Measurements from ENCODE around the gene SEPTIN5.

SEPTIN5 gene

DNA sequence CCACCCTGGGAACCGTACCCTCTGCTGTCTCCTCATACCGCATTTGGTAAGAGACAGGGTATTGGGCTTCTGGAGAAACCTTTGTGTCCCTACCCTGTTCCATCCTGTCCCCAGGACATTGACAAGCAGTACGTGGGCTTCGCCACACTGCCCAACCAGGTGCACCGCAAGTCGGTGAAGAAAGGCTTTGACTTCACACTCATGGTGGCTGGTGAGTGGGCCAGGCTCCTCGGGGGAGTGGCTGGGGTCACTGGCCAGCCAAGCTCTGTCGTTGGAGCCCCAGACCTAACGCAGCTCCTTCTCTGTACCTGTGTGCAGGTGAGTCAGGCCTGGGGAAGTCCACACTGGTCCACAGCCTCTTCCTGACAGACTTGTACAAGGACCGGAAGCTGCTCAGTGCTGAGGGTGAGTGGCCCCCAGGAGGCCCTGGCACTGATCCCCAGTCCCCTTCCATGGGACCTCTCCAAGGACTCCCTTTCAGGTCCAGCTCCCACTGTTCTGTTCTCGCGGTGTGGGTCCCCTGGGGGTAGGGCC, 5.3 kb downstream of the SEPTIN5 start:
- Mint-ChIP-seq H3K4me3 (peak overlapping the region; percentile 76), H3K27ac (no peak overlapping the region), H3K36me3 (ENCODE audit: low read depth) (peaks cover 13% of the 10 kb centered on the region), H3K4me1 (peaks cover 27% of the 10 kb centered on the region), H3K9me3 (peaks cover 11% of the 10 kb centered on the region), H3K27me3 (ENCODE audit: low read depth, poor library complexity) (peaks cover 78% of the 10 kb centered on the region)
- peak; percentile 9 for DNase-seq
- TF ChIP-seq, protein P1, sequence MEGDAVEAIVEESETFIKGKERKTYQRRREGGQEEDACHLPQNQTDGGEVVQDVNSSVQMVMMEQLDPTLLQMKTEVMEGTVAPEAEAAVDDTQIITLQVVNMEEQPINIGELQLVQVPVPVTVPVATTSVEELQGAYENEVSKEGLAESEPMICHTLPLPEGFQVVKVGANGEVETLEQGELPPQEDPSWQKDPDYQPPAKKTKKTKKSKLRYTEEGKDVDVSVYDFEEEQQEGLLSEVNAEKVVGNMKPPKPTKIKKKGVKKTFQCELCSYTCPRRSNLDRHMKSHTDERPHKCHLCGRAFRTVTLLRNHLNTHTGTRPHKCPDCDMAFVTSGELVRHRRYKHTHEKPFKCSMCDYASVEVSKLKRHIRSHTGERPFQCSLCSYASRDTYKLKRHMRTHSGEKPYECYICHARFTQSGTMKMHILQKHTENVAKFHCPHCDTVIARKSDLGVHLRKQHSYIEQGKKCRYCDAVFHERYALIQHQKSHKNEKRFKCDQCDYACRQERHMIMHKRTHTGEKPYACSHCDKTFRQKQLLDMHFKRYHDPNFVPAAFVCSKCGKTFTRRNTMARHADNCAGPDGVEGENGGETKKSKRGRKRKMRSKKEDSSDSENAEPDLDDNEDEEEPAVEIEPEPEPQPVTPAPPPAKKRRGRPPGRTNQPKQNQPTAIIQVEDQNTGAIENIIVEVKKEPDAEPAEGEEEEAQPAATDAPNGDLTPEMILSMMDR (IDR thresholded peaks at IDR 0.05): no peak

DNA sequence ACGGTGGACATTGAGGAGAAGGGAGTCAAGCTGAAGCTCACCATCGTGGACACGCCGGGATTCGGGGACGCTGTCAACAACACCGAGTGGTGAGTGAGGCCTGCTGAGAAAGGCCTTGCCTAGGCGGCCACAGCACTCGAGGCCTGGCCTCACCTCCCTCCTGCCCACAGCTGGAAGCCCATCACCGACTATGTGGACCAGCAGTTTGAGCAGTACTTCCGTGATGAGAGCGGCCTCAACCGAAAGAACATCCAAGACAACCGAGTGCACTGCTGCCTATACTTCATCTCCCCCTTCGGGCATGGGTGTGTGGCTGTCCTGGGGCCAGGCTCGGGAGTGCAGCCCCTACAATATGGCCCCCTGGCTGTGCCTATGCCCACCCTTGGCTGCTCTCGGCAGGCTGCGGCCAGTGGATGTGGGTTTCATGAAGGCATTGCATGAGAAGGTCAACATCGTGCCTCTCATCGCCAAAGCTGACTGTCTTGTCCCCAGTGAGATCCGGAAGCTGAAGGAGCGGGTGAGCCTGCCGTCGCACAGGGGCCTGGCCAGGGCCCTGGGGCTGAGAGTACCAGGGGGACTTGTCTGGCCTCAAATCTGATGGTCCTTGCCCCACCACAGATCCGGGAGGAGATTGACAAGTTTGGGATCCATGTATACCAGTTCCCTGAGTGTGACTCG, 6.0 kb downstream of the SEPTIN5 start:
- Mint-ChIP-seq H3K4me1 (peaks cover 30% of the 10 kb centered on the region), H3K4me3 (no peak overlapping the region), H3K36me3 (ENCODE audit: low read depth) (peaks cover 13% of the 10 kb centered on the region), H3K9me3 (peaks cover 17% of the 10 kb centered on the region), H3K27ac (no peak overlapping the region), H3K27me3 (ENCODE audit: low read depth, poor library complexity) (peaks cover 79% of the 10 kb centered on the region)
- TF ChIP-seq, protein P1 (IDR thresholded peaks at IDR 0.05): no peak
- peak; percentile 1 for DNase-seq

DNA sequence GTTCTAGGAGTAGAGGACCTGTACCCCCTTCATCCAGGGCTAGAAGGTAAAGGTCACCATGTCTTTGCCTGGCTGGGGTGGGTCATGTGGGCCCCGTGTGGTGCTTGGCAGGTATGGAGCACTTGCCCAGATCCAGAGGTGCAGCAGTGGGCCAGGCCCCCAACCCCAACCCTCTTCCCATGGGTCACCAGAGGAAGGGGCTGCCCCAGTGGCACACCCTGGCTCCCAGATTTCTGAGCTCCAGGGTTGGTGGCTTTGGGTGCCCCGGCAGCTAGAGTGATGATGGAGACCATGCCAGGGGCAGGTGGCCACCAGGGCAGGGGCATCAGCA, 6.7 kb downstream of the SEPTIN5 start:
- peaks cover 81% of the 10 kb centered on the region for H3K27me3 Mint-ChIP-seq (ENCODE audit: low read depth, poor library complexity)
- peaks cover 21% of the 10 kb centered on the region for H3K9me3 Mint-ChIP-seq
- no peak for DNase-seq
- peaks cover 13% of the 10 kb centered on the region for H3K36me3 Mint-ChIP-seq (ENCODE audit: low read depth)
- no peak overlapping the region for H3K4me3 Mint-ChIP-seq
- peaks cover 30% of the 10 kb centered on the region for H3K4me1 Mint-ChIP-seq
- no peak overlapping the region for H3K27ac Mint-ChIP-seq
- TF ChIP-seq, protein P1 (IDR thresholded peaks at IDR 0.05): no peak

DNA sequence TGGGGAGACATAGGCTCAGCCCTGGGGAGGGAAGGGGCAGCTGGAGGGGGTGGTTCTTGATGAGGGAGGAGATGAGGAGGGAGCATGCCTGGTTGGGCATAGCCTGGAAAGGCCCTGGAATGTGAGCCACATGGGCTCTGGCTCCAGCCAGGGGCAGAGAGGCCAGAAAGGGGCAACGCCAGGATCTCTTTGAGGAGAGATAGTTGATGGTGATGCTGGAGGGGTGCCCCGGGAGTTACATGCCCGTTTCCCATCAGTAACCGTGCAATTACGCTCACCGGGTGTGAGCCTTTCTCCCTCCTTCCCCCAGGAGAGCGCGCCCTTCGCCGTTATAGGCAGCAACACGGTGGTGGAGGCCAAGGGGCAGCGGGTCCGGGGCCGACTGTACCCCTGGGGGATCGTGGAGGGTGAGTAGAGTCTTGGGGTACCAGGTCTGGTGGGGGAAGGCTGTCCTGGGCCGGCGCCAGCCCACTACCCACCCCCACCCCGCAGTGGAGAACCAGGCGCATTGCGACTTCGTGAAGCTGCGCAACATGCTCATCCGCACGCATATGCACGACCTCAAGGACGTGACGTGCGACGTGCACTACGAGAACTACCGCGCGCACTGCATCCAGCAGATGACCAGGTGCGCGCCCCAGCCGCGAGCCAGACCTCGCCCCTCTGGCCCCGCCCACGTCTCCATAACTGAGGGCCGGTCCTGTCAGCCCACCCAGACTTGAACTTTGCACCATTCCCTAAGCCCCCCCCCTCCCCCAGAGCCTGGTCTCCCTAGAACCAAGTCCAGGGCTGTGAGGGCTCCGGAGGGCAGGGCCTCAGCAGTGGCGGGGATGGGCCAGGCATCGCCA, 7.3 kb downstream of the SEPTIN5 start:
- TF ChIP-seq, protein P1 (IDR thresholded peaks at IDR 0.05): no peak
- Mint-ChIP-seq H3K36me3 (ENCODE audit: low read depth) (peaks cover 13% of the 10 kb centered on the region), H3K4me1 (peaks cover 30% of the 10 kb centered on the region), H3K9me3 (peaks cover 21% of the 10 kb centered on the region), H3K27me3 (ENCODE audit: low read depth, poor library complexity) (peaks cover 85% of the 10 kb centered on the region), H3K4me3 (peak overlapping the region; percentile 23), H3K27ac (no peak overlapping the region)
- DNase-seq: peak; percentile 1

DNA sequence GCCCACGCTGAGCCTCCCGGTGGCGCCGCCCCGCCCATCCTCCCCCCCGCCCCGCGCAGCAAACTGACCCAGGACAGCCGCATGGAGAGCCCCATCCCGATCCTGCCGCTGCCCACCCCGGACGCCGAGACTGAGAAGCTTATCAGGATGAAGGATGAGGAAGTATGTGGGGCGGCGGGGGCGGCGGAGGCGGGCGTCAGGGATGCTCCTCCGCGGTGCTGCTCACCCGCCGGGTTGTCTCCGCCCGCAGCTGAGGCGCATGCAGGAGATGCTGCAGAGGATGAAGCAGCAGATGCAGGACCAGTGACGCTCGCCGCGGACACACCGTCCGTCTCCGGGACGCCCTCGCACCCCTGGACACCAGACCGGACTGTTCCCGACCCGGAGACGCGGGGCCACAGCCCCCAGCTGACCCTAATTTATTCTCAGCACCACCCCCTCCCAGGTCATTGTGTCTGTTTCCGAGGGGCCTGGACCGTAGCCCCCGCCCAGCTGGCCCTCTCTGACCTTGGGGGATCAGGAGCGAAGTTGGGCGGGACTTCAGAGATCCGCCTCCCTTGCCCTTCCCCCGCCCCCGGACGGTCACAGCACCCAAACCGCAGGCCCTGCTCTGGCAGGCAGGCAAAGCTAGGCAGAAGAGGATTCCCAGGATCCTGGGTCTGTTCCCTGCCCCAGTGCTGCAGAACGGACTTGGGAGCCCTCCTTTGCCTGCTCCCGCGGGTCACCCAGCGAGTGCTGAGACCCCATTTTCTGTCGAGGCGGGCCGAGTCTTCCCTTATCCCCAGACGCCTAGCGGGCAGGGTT, 8.1 kb downstream of the SEPTIN5 start:
- Mint-ChIP-seq H3K27ac (no peak overlapping the region), H3K27me3 (ENCODE audit: low read depth, poor library complexity) (peaks cover 86% of the 10 kb centered on the region), H3K9me3 (peaks cover 27% of the 10 kb centered on the region), H3K36me3 (ENCODE audit: low read depth) (peaks cover 13% of the 10 kb centered on the region), H3K4me1 (peaks cover 30% of the 10 kb centered on the region), H3K4me3 (peak overlapping the region; percentile 38)
- DNase-seq: peak; percentile 42
- TF ChIP-seq, protein P1 (IDR thresholded peaks at IDR 0.05): no peak

Data from nephron progenitor cell (in vitro differentiated cells).